ENCODE measurements around the gene SSTR3. TPM values are rescaled to one million over a fixed set of nuclear protein-coding genes. Genes with fewer than 3 reads are reported as not detected.

SSTR3 gene
- total and polyA plus RNA-seq, 9 of the 15 experiments (the other 6 are each of a cell fraction or from before 2014, with no cell fraction given), result 0.03 TPM; not detected in 8

GRCh38 chr22:37242395-37242918 is 30.2 kb upstream of the SSTR3 start (continued):
- TF ChIP-seq HNRNPK (IDR thresholded peaks at IDR 0.05; ENCODE audit: low read depth, low read length, poor library complexity, severe bottlenecking) (no peak), DPF2 (IDR thresholded peaks at IDR 0.05) (peak; percentile 93), ESRRB (CRISPR knock-in tag; IDR thresholded peaks at IDR 0.05; ENCODE audit: borderline replicate concordance) (no peak), BHLHE40 (IDR thresholded peaks at IDR 0.05; ENCODE audit: low read length) (peak; percentile 62), PKNOX1 (IDR thresholded peaks at IDR 0.05) (peak; percentile 94), GATAD2B (IDR thresholded peaks at IDR 0.05; ENCODE audit: borderline replicate concordance) (peak; percentile 85), FOXO4 (CRISPR knock-in tag; IDR thresholded peaks at IDR 0.05) (no peak), KDM1A (IDR thresholded peaks at IDR 0.05) (peak; percentile 70 to 79; a peak in 2 of 4 replicates), CUX1 (CRISPR knock-in tag; IDR thresholded peaks at IDR 0.05) (no peak), CBFB (CRISPR knock-in tag; IDR thresholded peaks at IDR 0.05) (no peak), MYC (IDR thresholded peaks at IDR 0.05; ENCODE audit: low read depth, low read length) (peak; percentile 83), MYC (CRISPR knock-in tag; IDR thresholded peaks at IDR 0.05; ENCODE audit: borderline replicate concordance, low read depth) (no peak), CBX1 (IDR thresholded peaks at IDR 0.05; ENCODE audit: low read depth) (peak; percentile 80), BRD9 (IDR thresholded peaks at IDR 0.05; ENCODE audit: low read depth, partially characterized antibody) (peak; percentile 71), CHD1 (IDR thresholded peaks at IDR 0.05; ENCODE audit: low read length) (no peak), MYNN (IDR thresholded peaks at IDR 0.05) (peak; percentile 88; the same call in 1 of the 2 replicates), MYNN (CRISPR knock-in tag; IDR thresholded peaks at IDR 0.05) (no peak), NFIC (IDR thresholded peaks at IDR 0.05) (peak; percentile 88), ZNF584 (CRISPR knock-in tag; IDR thresholded peaks at IDR 0.05; ENCODE audit: low read depth) (peak; percentile 68; the same call in 1 of the 2 replicates), CCNT2 (IDR thresholded peaks at IDR 0.05; ENCODE audit: borderline replicate concordance, extremely low read depth, insufficient read length, low read depth, low read length) (peak; percentile 56), HES1 (IDR thresholded peaks at IDR 0.05; ENCODE audit: low read depth) (0 out of 2 replicates have a peak, but pooled peaks have one; percentile 19), CREM (IDR thresholded peaks at IDR 0.05; ENCODE audit: low read depth) (no peak; the same call in none of the 2 replicates)

Data from K562 (cell line).